Occipital lobe (tissue), 2 donors: Measurements from ENCODE around the gene SPECC1L. TPM values are rescaled to one million over a fixed set of nuclear protein-coding genes. Genes with fewer than 3 reads are reported as not detected.
"Not testable (repeated sequence)": the region's sequence is repeated elsewhere in the genome, so short reads cannot be mapped to it uniquely, and the experiment has no call there.

ENCODE experiments used
- DNase-seq: peaks from one replicate; lab custom pipeline; 2025; lab: John Stamatoyannopoulos, UW
- total RNA-seq: library from RNA; depleted of rRNA; stranded (reverse); fragments of >200 nt; gene quantifications from one replicate; pipeline ENCODE4 v1.2.3, GENCODE V29; 2014

SPECC1L gene
- total RNA-seq: 49.0 TPM

- peak; percentile 91 for DNase-seq
These were observed at the start of gene SPECC1L for GRCh38 chr22:24270556-24271385. Gene SPECC1L, plus strand, starts transcription at chr22:24270831. Its CDS starts 31,401 bp downstream, at chr22:24302232.

GRCh38 chr22:24224468-24224867 lies 46.2 kb upstream of the SPECC1L start:
- DNase-seq: no peak

GRCh38 chr22:24225044-24225601 lies 45.5 kb upstream of the SPECC1L start:
- no peak for DNase-seq

GRCh38 chr22:24225951-24226350 lies 44.7 kb upstream of the SPECC1L start:
- no peak for DNase-seq

GRCh38 chr22:24230911-24231656 lies 39.5 kb upstream of the SPECC1L start:
- DNase-seq: no peak

GRCh38 chr22:24231706-24232105 lies 38.9 kb upstream of the SPECC1L start:
- no peak for DNase-seq

- DNase-seq: no peak
These were observed 38.5 kb upstream of the SPECC1L start for GRCh38 chr22:24232124-24232523.

GRCh38 chr22:24232725-24233124 lies 37.9 kb upstream of the SPECC1L start:
- no peak for DNase-seq

- no peak for DNase-seq
These were observed 37.4 kb upstream of the SPECC1L start for GRCh38 chr22:24233235-24233634.

- no peak for DNase-seq
These were observed 36.8 kb upstream of the SPECC1L start for GRCh38 chr22:24233816-24234215.

GRCh38 chr22:24235315-24235714 lies 35.3 kb upstream of the SPECC1L start:
- no peak for DNase-seq

GRCh38 chr22:24236656-24237055 lies 34.0 kb upstream of the SPECC1L start:
- no peak for DNase-seq

GRCh38 chr22:24238101-24238694 lies 32.4 kb upstream of the SPECC1L start:
- DNase-seq: not testable (repeated sequence)

GRCh38 chr22:24240381-24240780 lies 30.2 kb upstream of the SPECC1L start:
- DNase-seq: no peak

- not testable (repeated sequence) for DNase-seq
These were observed 29.5 kb upstream of the SPECC1L start for GRCh38 chr22:24240985-24241692.

- not testable (repeated sequence) for DNase-seq
These were observed 27.2 kb upstream of the SPECC1L start for GRCh38 chr22:24243417-24243816.

- no peak for DNase-seq
These were observed 26.4 kb upstream of the SPECC1L start for GRCh38 chr22:24244144-24244787.

- DNase-seq: not testable (repeated sequence)
These were observed 25.6 kb upstream of the SPECC1L start, which contains the start of gene GGT5 for GRCh38 chr22:24245030-24245431. Gene GGT5, minus strand, starts transcription at chr22:24245082. Its CDS starts 357 bp downstream, at chr22:24244725.

GRCh38 chr22:24245584-24246561 lies 24.8 kb upstream of the SPECC1L start:
- not testable (repeated sequence) for DNase-seq
